ENCODE results near the gene MS4A15. TPM values are rescaled to one million over a fixed set of nuclear protein-coding genes. Genes with fewer than 3 reads are reported as not detected.
"Not testable (repeated sequence)": the region's sequence is repeated elsewhere in the genome, so short reads cannot be mapped to it uniquely, and the experiment has no call there.

The MS4A15 gene
- total RNA-seq, 1 donor from 2014 or later = 147 TPM

- Histone ChIP-seq H3K36me3 (no peaks in the 10 kb centered on the region), H3K4me1 (no peaks in the 10 kb centered on the region), H3K27ac (no peak overlapping the region), H3K9me3 (no peaks in the 10 kb centered on the region), H3K27me3 (no peaks in the 10 kb centered on the region), H3K4me3 (no peak overlapping the region)
- DNase-seq = no peak
- TF ChIP-seq CTCF (IDR thresholded peaks at IDR 0.05) = no peak
- intact Hi-C loops (cut with DNase I) = no loop called here
- ATAC-seq = no peak
Measured at GRCh38 chr11:60813324-60813723, 56.7 kb downstream of the MS4A15 start.

- intact Hi-C loops (cut with DNase I) = no loop called here
- H3K27me3 ChIP-seq = no peaks in the 10 kb centered on the region
- no peak for DNase-seq
- no peaks in the 10 kb centered on the region for H3K9me3 ChIP-seq
- no peak for ATAC-seq
- no peaks in the 10 kb centered on the region for H3K4me1 ChIP-seq
- H3K27ac ChIP-seq = no peak overlapping the region
- H3K36me3 ChIP-seq = no peaks in the 10 kb centered on the region
- TF ChIP-seq CTCF (IDR thresholded peaks at IDR 0.05) = no peak
- H3K4me3 ChIP-seq = no peak overlapping the region
Measured at GRCh38 chr11:60814112-60814511, 57.4 kb downstream of the MS4A15 start.

- H3K27ac ChIP-seq = no peak overlapping the region
- H3K36me3 ChIP-seq = no peaks in the 10 kb centered on the region
- no peak for ATAC-seq
- no peaks in the 10 kb centered on the region for H3K9me3 ChIP-seq
- no peaks in the 10 kb centered on the region for H3K27me3 ChIP-seq
- intact Hi-C loops (cut with DNase I) = no loop called here
- DNase-seq = no peak
- TF ChIP-seq CTCF (IDR thresholded peaks at IDR 0.05) = no peak
- H3K4me1 ChIP-seq = no peaks in the 10 kb centered on the region
- no peak overlapping the region for H3K4me3 ChIP-seq
Measured at GRCh38 chr11:60816590-60817157, 60.0 kb downstream of the MS4A15 start.

GRCh38 chr11:60818057-60818456 lies 61.4 kb downstream of the MS4A15 start:
- Histone ChIP-seq H3K4me3 (no peak overlapping the region), H3K27ac (no peak overlapping the region), H3K36me3 (no peaks in the 10 kb centered on the region), H3K27me3 (no peaks in the 10 kb centered on the region), H3K9me3 (no peaks in the 10 kb centered on the region), H3K4me1 (no peaks in the 10 kb centered on the region)
- no peak for DNase-seq
- intact Hi-C loops (cut with DNase I) = no loop called here
- ATAC-seq = no peak
- no peak for TF ChIP-seq CTCF (IDR thresholded peaks at IDR 0.05)

- no peak overlapping the region for H3K4me3 ChIP-seq
- no peaks in the 10 kb centered on the region for H3K9me3 ChIP-seq
- no peaks in the 10 kb centered on the region for H3K36me3 ChIP-seq
- no peak overlapping the region for H3K27ac ChIP-seq
- ATAC-seq = peak; percentile 7
- no peak for TF ChIP-seq CTCF (IDR thresholded peaks at IDR 0.05)
- no peaks in the 10 kb centered on the region for H3K4me1 ChIP-seq
- no peaks in the 10 kb centered on the region for H3K27me3 ChIP-seq
- no peak for DNase-seq
- intact Hi-C loops (cut with DNase I) = no loop called here
Measured at GRCh38 chr11:60821827-60822599, 65.3 kb downstream of the MS4A15 start.

GRCh38 chr11:60823745-60824306 lies 67.2 kb downstream of the MS4A15 start:
- intact Hi-C loops (cut with DNase I); H3K27ac ChIP-seq; ATAC-seq; H3K9me3 ChIP-seq; DNase-seq; H3K27me3 ChIP-seq; H3K4me3 ChIP-seq; H3K4me1 ChIP-seq; H3K36me3 ChIP-seq: not testable (repeated sequence)
